Amniotic stem cell (primary cell): Measurements from ENCODE around the gene PTCD2.
A peak's percentile ranks its signal among the peaks of the same experiment; 100 is the strongest.
"Not testable (repeated sequence)": the region's sequence is repeated elsewhere in the genome, so short reads cannot be mapped to it uniquely, and the experiment has no call there.

ENCODE experiments used
- DNase-seq: peaks from one replicate; lab custom pipeline; 2025; lab: John Stamatoyannopoulos, UW

PTCD2 gene

GRCh38 chr5:72380492-72381274, 60.5 kb downstream of the PTCD2 start:
- no peak for DNase-seq

- no peak for DNase-seq
These were observed 63.1 kb downstream of the PTCD2 start for GRCh38 chr5:72383280-72383679.

GRCh38 chr5:72383726-72384125, 63.6 kb downstream of the PTCD2 start:
- no peak for DNase-seq

- no peak for DNase-seq
These were observed 66.5 kb downstream of the PTCD2 start for GRCh38 chr5:72386639-72387038.

- peak; percentile 63 for DNase-seq
These were observed 67.8 kb downstream of the PTCD2 start for GRCh38 chr5:72387985-72388384.

- DNase-seq, result no peak
These were observed 68.5 kb downstream of the PTCD2 start for GRCh38 chr5:72388646-72389045.

GRCh38 chr5:72390836-72391235, 70.7 kb downstream of the PTCD2 start:
- DNase-seq, result no peak

- peak; percentile 5 for DNase-seq
These were observed 72.2 kb downstream of the PTCD2 start for GRCh38 chr5:72392326-72392733.

- no peak for DNase-seq
These were observed 72.9 kb downstream of the PTCD2 start for GRCh38 chr5:72393052-72393451.

GRCh38 chr5:72394688-72395087, 74.5 kb downstream of the PTCD2 start:
- no peak for DNase-seq

GRCh38 chr5:72397836-72398235, 77.7 kb downstream of the PTCD2 start:
- DNase-seq, result no peak

GRCh38 chr5:72400950-72401349, 80.8 kb downstream of the PTCD2 start:
- no peak for DNase-seq

- DNase-seq, result peak; percentile 79
These were observed 82.3 kb downstream of the PTCD2 start for GRCh38 chr5:72402381-72402890.

- DNase-seq, result no peak
These were observed 82.9 kb downstream of the PTCD2 start for GRCh38 chr5:72402959-72403628.

- not testable (repeated sequence) for DNase-seq
These were observed 84.6 kb downstream of the PTCD2 start for GRCh38 chr5:72404771-72405170.

- DNase-seq, result no peak
These were observed 86.9 kb downstream of the PTCD2 start for GRCh38 chr5:72407078-72407477.

- no peak for DNase-seq
These were observed 87.4 kb downstream of the PTCD2 start for GRCh38 chr5:72407541-72407940.

GRCh38 chr5:72408127-72408526, 88.0 kb downstream of the PTCD2 start:
- no peak for DNase-seq

GRCh38 chr5:72408603-72409002, 88.4 kb downstream of the PTCD2 start:
- no peak for DNase-seq

GRCh38 chr5:72410688-72411295, 90.6 kb downstream of the PTCD2 start:
- peak; percentile 16 for DNase-seq

GRCh38 chr5:72412283-72413055, 92.3 kb downstream of the PTCD2 start:
- no peak for DNase-seq
